Activated T-helper 9 cell treated with anti-CD3 and anti-CD28 coated beads, Interleukin-2, amount 50 U/mL, for 16 hours (primary cell): ENCODE results near the gene UBXN2A.
A peak's percentile ranks its signal among the peaks of the same experiment; 100 is the strongest.

Source experiments
- DNase-seq: peaks from one replicate; pipeline ENCODE4 v3.0.0-alpha.2; 2020; ENCODE audit warnings: low read depth

The UBXN2A gene, protein sequence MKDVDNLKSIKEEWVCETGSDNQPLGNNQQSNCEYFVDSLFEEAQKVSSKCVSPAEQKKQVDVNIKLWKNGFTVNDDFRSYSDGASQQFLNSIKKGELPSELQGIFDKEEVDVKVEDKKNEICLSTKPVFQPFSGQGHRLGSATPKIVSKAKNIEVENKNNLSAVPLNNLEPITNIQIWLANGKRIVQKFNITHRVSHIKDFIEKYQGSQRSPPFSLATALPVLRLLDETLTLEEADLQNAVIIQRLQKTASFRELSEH

DNA sequence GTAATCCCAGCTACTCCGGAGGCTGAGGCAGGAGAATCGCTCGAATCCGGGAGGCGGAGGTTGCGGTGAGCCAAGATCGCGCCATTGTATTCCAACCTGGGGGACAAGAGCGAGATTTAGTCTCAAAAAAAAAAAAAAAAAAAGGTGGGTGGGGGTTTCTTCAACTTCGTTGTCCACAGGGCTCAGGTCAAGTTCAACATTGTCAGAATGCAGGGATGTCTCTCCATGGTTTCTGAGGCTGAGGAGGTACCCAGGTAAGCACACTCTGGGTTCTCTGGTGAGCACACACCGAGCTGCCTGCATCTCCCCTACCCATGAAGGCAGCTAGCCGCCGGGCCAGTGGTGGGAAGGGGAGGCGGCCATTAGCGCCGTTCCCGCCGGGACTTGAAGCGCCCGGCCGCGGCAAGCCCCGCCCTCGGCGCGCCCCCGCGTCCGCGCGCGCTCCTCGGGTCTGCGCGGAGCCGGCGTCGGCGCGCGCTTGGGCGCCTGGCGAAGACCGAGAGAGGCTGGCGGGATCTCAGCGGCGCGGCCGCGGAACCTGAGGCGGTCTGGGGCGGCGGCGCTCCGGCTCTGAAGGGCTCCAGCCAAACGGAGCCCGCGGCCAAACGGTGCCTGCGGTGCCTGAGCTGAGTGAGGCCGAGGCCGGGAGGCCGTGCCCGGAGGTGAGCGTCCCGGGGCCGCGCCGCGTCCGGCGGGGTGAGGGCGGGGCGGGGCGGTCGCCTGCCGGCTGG lies at the start of gene UBXN2A:
Gene UBXN2A, plus strand, starts transcription at position 477 of the 731 bp plus-strand sequence. CDS start 17,852 bp downstream, outside the sequence.
- peak; percentile 66 for DNase-seq

DNA sequence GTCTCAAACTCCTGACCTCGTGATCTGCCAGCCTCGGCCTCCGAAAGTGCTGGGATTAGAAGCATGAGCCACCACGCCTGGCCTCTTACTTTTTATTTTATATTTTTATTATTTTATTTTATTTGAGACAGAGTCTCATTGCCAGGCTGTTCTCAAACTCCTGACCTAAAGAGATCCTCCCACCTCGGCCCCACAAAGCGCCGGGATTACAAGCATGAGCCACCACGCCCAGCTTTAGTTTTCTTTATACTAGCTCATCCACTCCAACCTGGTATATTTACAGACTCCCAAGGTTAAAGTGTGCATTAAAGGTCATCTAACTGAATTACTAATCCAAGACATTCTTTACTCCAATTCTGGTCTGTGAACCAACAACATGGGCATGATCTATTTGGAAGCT lies 40.1 kb upstream of the UBXN2A start:
- DNase-seq, result no peak

DNA sequence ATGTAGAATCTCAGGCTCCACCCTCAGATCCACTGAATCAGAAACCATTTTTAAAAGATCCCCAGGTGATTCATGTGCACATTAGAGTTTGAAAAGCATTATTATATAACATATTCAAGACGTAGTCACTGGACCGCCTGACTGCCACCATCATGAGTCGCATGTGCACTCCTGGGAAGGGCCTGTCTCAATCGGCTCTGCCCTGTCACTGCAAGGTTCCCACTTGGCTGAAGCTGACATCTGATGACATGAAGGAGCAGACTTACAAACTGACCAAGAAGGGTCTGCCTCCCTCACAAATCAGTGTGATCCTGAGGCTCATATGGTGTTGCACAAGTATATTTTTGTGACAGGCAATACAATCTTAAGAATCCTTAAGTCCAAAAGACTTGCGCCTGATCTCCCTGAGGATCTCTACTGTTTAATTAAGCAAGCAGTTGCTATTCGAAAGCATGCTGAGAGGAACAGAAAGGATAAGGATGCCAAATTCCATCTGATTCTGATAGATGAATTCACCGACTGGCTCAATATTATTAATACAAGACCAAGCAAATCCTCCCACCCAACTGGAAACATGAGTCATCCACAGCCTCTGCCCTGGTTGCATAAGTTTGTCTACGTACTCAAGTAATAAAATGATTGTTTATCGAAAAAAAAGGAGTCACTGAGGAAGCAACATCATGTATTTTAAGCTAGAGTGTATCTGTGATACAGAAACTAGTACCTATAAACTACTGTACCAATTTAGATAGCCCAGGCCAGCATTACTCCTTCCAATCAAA lies 39.5 kb upstream of the UBXN2A start:
- no peak for DNase-seq

DNA sequence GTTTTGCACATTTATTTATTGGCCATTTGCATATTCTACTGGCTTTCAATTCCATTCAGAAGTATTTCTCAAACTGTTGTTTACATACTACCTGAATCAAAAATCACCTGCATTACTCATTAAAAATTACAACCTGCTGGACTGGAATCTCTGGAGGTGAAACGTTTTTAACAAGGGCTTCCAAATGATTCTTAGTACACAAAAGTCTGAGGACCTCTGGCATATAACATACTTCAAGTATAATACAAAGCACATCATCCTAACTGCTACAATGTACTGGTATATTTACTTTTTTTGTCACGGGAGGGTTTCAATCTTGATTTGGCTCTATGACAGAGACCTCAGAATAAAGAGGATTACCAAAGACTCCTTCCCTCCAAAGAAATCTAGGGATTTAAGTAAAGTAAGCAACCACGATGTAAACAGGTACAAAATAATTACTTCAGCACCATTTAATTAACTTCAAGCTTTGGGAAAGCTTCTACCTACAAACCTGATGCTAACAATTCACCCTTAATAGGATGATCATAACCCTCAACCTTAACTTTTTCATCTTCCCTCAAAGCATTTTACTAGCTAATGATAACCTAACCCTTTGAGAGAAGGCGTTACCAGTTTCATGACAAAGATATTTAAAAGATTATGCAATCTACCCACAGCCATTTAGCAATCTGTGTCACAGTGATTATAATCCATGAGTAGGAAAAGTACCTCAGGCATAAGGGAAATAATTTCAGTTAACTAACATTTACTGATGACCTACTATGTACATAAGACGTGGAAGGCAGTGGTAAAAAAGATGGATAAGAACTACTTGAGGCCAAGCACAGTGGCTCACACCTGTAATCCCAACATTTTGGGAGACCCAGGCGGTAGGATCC lies 38.1 kb upstream of the UBXN2A start:
- DNase-seq, result no peak

DNA sequence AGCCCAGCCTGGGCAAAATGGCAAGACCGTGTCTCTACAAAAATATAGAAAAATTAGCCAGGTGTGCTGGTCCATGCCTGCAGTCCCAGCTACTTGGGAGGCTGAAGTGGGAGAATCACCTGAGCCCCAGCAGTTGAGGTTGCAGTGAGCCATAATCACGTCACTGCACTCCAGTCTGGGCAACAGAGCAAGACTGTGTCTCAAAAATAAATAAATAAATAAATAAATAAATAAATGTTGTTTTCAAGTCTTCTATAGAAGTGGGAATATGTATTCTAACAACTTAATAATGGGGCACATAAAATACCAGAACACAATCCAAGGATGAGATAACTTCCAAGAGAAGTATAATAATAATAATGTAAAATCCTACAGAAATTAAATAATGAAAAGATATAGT lies 37.2 kb upstream of the UBXN2A start:
- DNase-seq, result no peak

DNA sequence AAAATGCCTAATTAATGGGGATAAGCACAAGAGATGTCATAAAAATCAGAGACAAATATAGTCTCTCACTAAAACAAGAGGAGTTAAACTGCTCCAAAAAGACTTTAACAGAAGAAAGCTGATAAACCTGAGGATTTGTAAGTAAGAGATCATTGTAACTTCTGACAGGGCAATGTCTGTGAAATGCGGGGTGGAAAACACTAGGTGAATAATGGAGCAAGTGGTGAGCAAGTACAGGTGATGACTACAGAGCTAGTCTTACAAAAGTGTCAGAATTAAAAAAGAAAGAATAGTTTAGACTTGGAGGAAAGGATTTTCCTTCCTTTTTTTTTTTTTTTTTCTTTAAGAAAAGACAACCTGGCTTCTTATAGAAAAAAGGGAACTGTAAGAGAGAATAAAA lies 36.0 kb upstream of the UBXN2A start:
- no peak for DNase-seq

DNA sequence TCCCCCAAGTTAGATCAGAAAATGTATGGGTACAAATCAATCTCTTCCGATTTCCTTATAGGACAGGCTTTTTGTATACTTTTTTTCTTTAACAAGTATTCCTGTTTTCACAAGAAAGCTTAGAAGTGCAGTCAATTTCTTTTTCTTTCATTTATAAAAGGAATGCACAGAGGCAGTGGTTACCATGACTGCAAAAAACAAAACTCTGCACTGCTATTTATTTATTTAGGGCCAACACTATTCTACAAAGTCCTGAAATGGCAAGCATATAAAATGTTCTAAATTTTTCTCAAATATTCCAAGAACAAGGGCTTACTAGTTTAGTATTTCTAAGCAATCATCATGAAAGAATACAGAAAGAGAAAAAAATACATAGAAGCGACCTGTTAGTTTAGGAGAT lies 35.6 kb upstream of the UBXN2A start:
- no peak for DNase-seq

DNA sequence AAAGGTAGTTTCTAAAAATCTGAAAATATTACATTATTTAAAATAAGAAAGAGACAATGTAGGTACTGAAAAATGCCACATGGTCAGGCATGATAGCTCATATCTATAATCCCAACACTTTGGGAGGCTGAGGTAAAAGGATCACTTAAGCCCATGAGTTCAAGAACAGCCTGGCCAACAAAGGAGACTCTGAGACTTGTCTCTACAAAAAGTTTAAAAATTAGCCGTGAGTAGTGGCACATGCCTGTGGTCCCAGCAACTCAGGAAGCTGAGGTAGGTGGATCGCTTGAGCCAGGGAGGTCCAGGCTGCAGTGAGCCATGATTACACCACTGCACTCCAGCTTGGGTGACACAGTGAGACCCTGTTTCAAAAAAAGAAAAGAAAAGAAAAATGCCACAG lies 35.1 kb upstream of the UBXN2A start:
- DNase-seq, result no peak

DNA sequence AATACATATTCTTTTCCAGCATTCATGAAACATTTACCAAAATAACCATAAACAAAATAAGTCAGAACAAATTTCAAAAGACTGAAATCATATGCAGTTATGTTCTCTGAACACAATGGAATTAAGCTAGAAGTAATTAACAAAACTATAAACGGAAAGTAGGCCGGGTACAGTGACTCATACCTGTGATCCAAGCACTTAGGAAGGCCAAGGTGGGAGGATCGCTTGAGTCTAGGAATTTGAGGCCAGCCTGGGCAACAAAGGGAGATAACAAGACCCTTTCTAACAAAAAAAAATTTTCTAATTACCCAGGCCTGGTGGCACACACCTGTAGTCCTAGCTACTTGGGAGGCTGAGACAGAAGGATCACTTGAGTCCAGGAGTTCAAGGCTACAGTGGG lies 28.2 kb upstream of the UBXN2A start:
- no peak for DNase-seq

DNA sequence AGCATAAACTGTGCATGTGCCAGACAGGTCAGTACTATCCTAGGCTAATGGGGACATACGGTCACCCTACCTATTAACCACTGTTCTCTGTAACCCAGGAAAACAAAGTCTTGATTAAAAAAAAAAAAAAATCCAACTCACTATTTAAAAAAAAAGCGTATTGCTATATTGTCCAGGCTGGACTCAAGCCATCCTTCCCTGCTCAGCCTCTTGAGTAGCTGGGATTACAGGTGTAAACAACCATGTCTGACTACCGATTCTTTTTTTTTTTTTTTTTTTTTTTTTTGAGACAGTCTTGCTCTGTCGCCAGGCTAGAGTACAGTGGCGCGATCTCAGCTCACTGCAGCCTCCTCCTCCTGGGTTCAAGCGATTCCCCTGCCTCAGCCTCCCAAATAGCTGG lies 24.9 kb upstream of the UBXN2A start:
- DNase-seq, result no peak

DNA sequence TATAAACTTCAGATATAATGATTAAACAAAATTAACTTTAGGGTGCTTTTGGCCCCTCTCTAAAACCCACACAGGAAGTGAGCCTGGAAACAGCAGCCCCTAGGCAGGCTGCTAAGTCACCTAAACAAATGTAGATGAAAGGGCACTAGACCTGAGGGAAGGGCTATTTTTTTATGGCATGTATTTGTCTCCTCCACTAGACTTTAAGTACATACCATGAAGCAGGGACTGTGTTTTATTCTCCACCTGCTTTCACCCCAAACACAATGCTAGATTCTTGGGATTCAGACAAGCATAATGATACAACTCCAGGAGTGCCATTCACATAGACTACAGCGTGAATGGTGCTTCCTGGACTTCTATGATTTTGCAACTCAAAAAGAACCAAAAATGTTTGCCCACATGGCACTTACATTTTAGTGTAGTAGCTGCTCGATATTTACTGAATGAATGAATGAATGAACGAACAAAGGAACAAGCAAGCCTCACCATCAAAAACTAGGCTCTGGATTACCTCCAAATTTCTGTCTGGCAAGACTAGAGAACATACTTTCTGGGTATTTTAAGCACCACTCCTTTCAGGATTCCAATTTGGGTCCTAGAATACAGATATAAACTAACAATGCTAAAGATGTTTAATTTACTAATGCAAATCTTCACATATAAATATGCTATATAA lies 23.4 kb upstream of the UBXN2A start:
- DNase-seq, result no peak

DNA sequence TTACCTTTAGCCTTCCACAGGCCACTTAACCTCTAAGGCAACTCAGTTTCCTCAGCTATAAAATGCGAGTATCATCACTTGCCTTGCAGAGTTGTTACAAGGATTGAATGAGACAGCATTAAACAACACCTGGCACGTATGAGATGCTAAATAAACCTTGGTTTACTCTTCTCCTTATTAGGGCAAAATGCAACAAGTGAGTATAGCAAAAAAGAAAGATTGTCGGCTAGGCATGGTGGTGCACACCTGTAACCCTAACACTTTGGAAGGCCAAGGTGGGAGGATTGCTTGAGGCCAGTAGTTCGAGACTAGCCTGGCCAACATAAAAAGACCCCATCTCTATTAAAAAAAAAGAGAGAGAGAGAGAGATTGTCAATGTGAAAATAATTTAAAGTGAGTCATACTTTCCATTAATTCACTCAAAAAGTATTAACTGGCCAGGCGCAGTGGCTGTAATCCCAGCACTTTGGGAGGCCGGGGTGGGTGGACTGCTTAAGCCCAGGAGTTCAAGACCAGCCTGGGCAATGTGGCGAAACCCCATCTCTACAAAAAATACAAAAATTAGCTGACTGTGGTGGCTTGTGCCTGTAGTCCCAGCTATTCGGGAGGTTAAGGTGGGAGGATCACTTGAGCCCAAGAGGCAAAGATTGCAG lies 21.3 kb upstream of the UBXN2A start:
- DNase-seq, result no peak

DNA sequence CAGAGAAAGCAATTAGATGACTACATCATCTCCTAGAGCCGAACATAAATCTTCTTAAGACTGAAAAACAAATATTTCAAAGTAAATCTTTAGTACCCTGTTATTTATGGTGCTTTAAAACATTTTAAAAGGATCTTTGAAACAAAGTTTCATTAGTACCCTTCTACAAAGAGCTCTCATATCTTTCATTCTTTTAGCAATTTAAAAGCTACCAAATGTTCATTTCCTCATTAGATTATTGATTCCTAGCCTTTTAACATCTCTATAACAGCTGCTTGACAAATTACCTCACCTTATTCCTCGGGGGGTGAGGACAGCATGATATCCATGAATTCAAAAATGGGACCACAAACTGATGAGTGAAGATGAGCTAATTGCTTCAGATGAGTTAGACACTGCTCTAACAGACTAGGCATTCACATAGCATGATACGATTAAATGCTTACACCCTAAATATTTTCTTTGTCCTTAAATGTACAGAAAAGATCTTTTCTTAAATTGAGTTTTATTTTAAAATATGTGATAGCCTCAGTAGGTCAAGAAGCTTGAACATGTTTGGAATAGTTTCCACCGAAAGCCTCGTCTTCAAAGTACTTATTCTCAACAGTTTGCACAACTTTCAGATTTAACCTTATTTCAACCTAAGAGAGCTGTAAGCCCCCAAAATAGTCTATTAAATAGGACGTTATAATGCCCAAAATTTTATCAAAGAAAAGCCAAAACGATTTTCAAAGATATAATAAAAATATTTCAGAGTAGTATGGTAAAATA lies 15.5 kb upstream of the UBXN2A start:
- DNase-seq, result no peak

DNA sequence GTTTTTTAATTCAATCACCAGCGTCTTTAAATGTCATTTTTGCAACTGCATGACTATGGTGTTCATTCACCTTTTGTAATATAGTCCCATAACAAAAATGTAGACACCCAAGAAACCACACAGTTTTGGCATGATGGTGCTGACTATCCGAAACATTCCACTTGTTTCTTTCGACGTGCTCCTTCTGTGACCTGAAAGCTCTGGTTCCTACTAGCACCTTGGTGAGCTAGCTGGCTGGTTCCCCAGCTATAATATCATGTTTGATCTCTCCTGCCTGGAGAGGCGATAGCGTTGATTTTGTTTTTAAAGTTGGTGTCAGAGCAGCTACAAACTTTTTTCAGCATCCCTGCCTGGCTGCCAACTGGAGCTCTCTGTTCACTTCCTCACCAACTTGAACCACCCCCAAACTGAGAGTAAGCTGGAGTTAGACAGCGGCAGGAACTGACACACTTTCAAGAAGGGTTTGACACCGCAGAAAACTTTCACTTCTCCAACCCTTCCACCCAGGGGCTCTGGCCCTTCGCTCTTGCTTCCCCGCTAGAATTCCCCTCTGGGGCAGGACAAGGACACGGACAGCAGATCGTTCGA lies 14.5 kb upstream of the UBXN2A start:
- DNase-seq, result peak; percentile 23

DNA sequence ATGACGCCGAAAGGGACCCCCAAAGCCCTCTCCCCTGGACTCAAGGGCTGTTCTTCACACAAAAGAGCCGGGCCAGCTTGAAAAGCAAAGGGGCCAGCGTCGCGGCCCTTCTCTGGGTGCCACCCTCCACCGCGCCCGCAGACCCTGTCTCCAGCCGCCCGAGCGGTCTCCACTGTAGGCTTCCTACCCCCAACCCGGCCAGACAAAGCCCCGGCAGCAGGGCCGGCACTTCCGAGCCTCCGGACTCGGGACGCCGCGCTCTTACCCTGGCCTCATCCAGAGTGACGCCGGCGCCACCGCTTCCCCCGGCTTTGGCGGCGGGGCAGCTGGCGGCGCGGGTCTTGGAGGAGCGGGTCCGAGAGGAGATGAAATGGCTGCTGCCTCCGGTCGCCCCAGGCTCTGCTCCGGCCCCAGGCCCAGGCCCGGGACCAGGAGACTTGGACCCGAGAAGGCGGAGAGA lies 13.9 kb upstream of the UBXN2A start:
- peak; percentile 14 for DNase-seq

DNA sequence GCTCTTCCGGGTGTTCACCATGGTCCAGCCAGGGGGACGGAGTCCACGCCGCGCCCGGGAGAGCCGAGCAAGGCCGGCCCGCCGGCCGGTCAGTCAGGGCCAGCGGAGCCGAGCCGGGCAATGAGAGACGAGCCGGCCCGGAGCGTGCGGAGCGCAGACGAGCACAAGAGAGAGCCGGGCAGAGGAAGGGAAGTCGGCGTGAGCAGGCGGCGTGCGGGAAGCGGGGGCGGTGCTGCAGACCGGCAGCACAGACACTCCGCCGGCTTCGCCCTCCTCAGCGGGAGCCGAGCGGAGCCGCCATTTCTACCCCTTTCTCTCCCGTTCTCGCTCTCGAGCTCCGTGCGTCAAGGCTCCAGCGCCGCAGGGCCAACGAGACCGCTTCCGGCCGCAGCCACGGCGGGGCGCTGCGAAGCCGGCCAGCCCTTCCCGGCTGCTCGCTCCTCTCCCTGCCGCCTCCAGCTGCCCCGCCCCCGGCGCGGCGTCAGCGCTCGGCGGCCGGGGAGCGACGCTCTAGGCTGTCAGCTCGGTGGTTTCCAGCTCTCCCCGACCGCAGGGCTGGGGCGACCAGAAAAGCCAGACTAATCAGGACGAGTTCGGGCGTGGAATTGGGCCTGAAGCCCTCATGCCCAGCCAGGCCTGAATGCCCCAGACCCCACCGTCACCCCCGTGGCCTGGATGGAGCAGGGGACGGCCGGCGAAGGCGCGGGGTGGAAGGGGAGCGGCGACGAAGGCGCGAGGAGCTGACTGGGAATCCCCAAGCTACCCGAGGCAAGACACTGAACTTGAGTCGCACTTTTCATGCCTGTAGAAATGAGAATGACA lies 13.3 kb upstream of the UBXN2A start, which contains the start of gene ATAD2B:
Gene ATAD2B, minus strand, starts transcription at position 374 of the 822 bp plus-strand sequence. Its CDS starts 353 bp downstream, at position 21.
- peak; percentile 90 for DNase-seq

DNA sequence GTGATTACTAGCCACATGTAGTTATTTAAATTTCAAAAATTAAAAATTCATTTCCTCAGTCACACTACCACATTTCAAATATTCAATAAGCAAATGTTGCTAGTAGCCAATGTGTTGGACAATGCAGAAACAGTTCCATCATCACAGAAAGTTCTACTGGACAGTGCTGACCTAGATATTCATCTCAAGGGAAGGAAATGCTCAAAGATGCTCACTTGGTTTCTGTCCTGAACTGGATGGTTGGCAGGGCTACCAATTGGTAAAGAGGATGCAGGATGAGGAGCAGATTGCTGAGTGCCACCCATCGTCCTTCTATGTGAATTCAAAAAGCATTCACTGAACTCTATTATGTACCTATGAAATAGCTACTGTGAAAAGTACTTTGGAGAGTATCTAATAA lies 6.0 kb upstream of the UBXN2A start:
- DNase-seq, result no peak
